ENCODE data around the gene WWTR1. TPM values are rescaled to one million over a fixed set of nuclear protein-coding genes. Genes with fewer than 3 reads are reported as not detected.

Gene WWTR1
- total RNA-seq, 1 donor from 2014 or later: 42.1 TPM

DNA sequence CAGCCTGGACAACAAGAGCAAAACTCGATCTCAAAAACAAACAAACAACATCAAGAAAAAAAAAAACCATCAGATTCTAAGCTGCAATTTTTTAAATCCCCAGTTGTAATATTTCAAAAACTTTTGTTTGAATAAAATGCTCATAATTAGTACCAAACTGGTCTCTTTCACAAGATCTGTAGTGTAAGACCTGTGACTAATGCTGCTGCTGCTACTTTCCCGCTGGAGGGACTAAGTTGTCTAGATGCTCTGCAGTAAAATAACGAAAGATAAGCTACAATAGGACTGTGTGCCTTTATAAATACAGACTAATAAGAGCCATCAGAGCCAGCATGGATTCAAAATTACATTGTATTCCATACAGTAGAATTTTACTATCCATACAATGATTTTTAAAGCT, 137.9 kb downstream of the WWTR1 start:
- DNase-seq (ENCODE audit: low read depth): no peak
- TF ChIP-seq, protein P1, sequence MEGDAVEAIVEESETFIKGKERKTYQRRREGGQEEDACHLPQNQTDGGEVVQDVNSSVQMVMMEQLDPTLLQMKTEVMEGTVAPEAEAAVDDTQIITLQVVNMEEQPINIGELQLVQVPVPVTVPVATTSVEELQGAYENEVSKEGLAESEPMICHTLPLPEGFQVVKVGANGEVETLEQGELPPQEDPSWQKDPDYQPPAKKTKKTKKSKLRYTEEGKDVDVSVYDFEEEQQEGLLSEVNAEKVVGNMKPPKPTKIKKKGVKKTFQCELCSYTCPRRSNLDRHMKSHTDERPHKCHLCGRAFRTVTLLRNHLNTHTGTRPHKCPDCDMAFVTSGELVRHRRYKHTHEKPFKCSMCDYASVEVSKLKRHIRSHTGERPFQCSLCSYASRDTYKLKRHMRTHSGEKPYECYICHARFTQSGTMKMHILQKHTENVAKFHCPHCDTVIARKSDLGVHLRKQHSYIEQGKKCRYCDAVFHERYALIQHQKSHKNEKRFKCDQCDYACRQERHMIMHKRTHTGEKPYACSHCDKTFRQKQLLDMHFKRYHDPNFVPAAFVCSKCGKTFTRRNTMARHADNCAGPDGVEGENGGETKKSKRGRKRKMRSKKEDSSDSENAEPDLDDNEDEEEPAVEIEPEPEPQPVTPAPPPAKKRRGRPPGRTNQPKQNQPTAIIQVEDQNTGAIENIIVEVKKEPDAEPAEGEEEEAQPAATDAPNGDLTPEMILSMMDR (IDR thresholded peaks at IDR 0.05; ENCODE audit: insufficient read depth, low read length, poor library complexity, severe bottlenecking): no peak
- H3K36me3 ChIP-seq (ENCODE audit: control insufficient read depth, insufficient read depth, low read length): peaks cover 2% of the 10 kb centered on the region
- H3K27me3 ChIP-seq (ENCODE audit: control insufficient read depth, insufficient read depth, low read length): no peaks in the 10 kb centered on the region
- H3K4me3 ChIP-seq (ENCODE audit: low read depth, low read length): no peak overlapping the region

DNA sequence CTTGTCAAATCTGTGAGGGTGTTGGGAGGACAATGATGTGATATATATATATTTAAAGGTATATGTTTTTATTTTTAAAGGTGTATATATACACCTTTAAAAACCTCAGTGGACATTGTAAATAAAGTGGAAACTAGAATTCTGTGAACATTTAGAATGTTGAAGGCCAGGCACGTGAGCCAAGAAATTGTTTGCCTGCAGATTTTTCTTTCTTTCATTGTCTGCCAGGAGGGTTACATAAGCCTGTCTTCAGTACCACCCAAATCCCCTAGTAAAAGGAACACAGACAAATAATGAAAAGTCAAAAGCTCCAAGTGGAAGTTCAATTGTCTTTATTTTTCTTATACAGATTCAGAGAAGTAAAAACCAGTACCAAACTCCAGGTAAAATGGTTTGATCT, 140.9 kb downstream of the WWTR1 start:
- Histone ChIP-seq H3K27me3 (ENCODE audit: control insufficient read depth, insufficient read depth, low read length) (no peaks in the 10 kb centered on the region), H3K36me3 (ENCODE audit: control insufficient read depth, insufficient read depth, low read length) (peaks cover 2% of the 10 kb centered on the region), H3K4me3 (ENCODE audit: low read depth, low read length) (no peak overlapping the region)
- no peak for DNase-seq (ENCODE audit: low read depth)
- TF ChIP-seq, protein P1 (IDR thresholded peaks at IDR 0.05; ENCODE audit: insufficient read depth, low read length, poor library complexity, severe bottlenecking): no peak

DNA sequence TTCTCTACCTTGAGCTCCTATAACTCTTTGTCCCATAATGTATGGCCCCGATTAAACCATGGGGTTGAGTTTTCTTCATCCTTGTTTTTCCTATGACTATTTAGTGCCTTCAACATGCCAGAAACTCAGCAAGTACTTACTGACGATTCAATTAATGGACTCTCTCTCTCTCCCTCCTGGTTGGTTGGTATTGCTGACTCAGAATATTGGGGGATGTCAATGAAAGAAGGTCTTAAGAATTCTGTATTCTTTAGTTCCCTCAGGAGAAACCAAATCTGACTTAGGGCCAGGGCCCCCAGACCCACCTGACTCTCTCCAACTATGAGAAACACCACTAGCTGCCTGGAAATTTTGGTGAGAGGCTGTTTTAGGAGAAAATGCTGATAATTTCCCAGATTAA, 142.6 kb downstream of the WWTR1 start:
- no peak overlapping the region for H3K4me3 ChIP-seq (ENCODE audit: low read depth, low read length)
- H3K36me3 ChIP-seq (ENCODE audit: control insufficient read depth, insufficient read depth, low read length): peaks cover 2% of the 10 kb centered on the region
- DNase-seq (ENCODE audit: low read depth): no peak
- TF ChIP-seq, protein P1 (IDR thresholded peaks at IDR 0.05; ENCODE audit: insufficient read depth, low read length, poor library complexity, severe bottlenecking): no peak
- no peaks in the 10 kb centered on the region for H3K27me3 ChIP-seq (ENCODE audit: control insufficient read depth, insufficient read depth, low read length)

DNA sequence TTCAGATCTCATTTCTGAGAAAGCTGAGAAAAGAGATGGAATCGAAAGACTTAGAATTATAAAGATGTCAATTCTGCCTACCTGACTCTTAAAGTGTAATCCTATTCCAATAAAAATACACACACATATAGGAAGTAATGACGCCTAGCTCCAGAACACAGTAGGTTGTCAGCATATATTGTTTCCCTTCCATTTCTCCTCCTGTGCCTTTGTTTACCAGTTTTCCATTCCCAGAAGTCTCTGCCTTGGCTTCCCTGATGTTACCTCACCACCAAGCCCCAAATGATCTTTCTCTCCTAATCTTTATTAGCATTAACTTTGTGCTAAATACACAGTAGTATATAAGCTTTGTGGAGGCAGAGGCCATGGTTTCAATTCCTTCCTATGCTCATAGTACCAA, 143.4 kb downstream of the WWTR1 start:
- TF ChIP-seq, protein P1 (IDR thresholded peaks at IDR 0.05; ENCODE audit: insufficient read depth, low read length, poor library complexity, severe bottlenecking): no peak
- no peak for DNase-seq (ENCODE audit: low read depth)
- Histone ChIP-seq H3K36me3 (ENCODE audit: control insufficient read depth, insufficient read depth, low read length) (peaks cover 2% of the 10 kb centered on the region), H3K27me3 (ENCODE audit: control insufficient read depth, insufficient read depth, low read length) (no peaks in the 10 kb centered on the region), H3K4me3 (ENCODE audit: low read depth, low read length) (no peak overlapping the region)

DNA sequence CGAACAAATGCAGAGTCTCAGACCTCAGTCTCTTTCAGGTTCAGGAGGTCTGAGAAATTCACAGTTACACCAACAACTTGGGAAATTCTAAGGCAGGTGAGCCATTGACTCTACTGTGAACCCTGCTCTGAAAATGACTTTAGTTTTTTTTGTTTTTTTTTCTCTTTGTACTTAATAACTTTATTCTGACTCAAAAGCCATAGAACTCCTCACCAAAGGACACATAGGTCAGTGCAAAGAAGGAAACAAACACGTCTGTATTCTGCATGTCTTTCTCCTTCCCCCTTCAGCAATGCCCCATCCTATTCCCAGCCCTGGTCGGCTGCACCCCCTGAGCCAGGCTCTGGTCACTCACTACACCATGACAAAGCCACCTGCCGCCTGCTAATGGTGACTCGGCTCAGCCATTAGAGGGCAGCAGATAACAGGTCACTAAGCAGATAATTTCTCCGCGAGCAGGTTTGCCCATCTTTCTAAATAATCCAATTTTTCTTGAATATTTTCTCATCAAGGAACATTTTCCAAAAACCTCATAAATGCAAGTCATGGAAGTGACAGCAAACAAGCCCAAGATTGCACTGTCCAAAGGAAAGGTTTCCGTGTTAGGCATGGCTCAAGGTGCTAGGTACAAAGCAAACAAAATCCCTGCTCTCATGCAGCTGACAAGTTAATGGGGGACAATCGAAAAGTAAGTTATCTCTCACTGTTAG, 145.6 kb downstream of the WWTR1 start:
- Histone ChIP-seq H3K36me3 (ENCODE audit: control insufficient read depth, insufficient read depth, low read length) (no peaks in the 10 kb centered on the region), H3K27me3 (ENCODE audit: control insufficient read depth, insufficient read depth, low read length) (no peaks in the 10 kb centered on the region), H3K4me3 (ENCODE audit: low read depth, low read length) (no peak overlapping the region)
- DNase-seq (ENCODE audit: low read depth): no peak
- TF ChIP-seq, protein P1 (IDR thresholded peaks at IDR 0.05; ENCODE audit: insufficient read depth, low read length, poor library complexity, severe bottlenecking): peak; percentile 81
